Osteoblast (primary cell): Measurements from ENCODE around the gene CUX1. TPM values are rescaled to one million over a fixed set of nuclear protein-coding genes. Genes with fewer than 3 reads are reported as not detected.
A peak's percentile ranks its signal among the peaks of the same experiment; 100 is the strongest.

Experiments used
- DNase-seq: peaks from one replicate; pipeline ENCODE4 v3.0.0; 2011; ENCODE audit warnings: low spot score, mixed read lengths; ENCODE audit not compliant: insufficient read length; ENCODE audit errors: missing footprints
- H2AFZ ChIP-seq: 2 replicates; pipeline ENCODE4 v1.6.0; 2011; ENCODE audit warnings: mild to moderate bottlenecking, low read length
- H3K27ac ChIP-seq: 2 replicates; pipeline ENCODE4 v1.5.1; 2011; ENCODE audit warnings: mild to moderate bottlenecking, low read depth, low read length, moderate library complexity
- H3K27me3 ChIP-seq: 2 replicates; pipeline ENCODE4 v1.6.0; 2012; ENCODE audit warnings: mild to moderate bottlenecking, control low read depth, inconsistent platforms, low read length, moderate library complexity; ENCODE audit not compliant: insufficient read depth
- H3K36me3 ChIP-seq: 2 replicates; pipeline ENCODE4 v1.5.1; 2011; ENCODE audit warnings: mild to moderate bottlenecking, low read length, control low read depth, moderate library complexity; ENCODE audit not compliant: insufficient read depth
- H3K4me1 ChIP-seq: 2 replicates; pipeline ENCODE4 v1.5.1; 2011; ENCODE audit warnings: mild to moderate bottlenecking, low read length, control low read depth, moderate library complexity; ENCODE audit not compliant: insufficient read depth
- H3K4me2 ChIP-seq: 2 replicates; pipeline ENCODE4 v1.6.0; 2011; ENCODE audit warnings: mild to moderate bottlenecking, low read length; ENCODE audit not compliant: insufficient read depth
- H3K4me3 ChIP-seq: fragments of 200-600 bp; sonication (generic); 3 replicates; pipeline ENCODE4 v1.5.1; 2012; ENCODE audit warnings: mild to moderate bottlenecking, low read length, inconsistent platforms; ENCODE audit not compliant: insufficient read depth
- H3K79me2 ChIP-seq: 2 replicates; pipeline ENCODE4 v1.6.0; 2012; ENCODE audit warnings: mild to moderate bottlenecking, low read length, control low read depth, inconsistent platforms; ENCODE audit not compliant: insufficient read depth
- H3K9me3 ChIP-seq: 2 replicates; pipeline ENCODE4 v1.5.1; 2011; ENCODE audit warnings: low read depth, low read length, control low read depth
- H4K20me1 ChIP-seq: 2 replicates; pipeline ENCODE4 v1.6.0; 2012; ENCODE audit warnings: mild to moderate bottlenecking, low read length, control low read depth; ENCODE audit not compliant: insufficient read depth
- total RNA-seq: library from RNA; depleted of rRNA; stranded (reverse); fragments of >200 nt; gene quantifications from 2 replicates; pipeline ENCODE4 v1.2.3, GENCODE V29; 2012
- TF ChIP-seq, protein P1 (sequence below): IDR thresholded peaks from 2 replicates; pipeline ENCODE4 v1.5.1; 2011; ENCODE audit warnings: mild to moderate bottlenecking, low read depth, low read length, moderate library complexity; ENCODE audit errors: extremely low read depth

CUX1 gene
- total RNA-seq, 1 donor, result 41.6 TPM

DNA sequence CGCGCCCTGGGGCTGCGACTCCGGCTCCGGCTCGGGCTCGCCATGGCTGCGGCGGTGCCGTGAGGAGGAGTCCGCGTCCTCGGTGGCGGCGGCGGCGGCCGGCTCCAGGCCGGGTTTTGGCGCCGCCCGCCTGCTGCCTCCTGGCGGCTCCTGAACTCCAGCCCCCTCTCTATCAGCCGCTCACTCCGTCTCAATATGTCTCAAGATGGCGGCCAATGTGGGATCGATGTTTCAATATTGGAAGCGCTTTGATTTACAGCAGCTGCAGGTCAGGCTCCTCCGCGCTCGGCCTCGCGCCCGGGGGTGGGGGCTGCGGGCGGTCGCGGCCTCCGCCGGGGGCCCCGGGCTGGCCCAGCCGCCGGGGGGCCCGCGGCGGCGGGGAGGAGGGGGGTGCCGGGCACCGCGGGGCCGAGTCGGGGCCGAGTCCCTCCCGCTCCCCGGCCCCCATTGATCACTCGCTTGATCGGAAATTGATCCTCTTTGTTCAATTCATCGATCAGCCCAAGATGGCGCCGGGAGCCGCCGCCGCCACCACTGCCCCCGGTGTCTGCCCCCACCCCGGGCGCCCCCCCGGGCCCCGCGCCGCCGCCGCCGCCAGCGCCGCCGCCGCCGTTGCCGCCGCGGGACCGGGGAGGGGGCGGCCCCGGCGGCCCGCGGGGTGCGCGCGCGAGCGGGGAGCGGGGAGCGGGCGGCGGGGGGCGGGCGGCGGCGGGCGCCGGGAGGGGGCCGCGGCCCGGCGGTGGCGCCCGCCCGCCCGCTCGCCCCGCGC is 1.4 kb upstream of the CUX1 start:
- Histone ChIP-seq H3K27ac (peak overlapping the region; percentile 55), H3K4me1 (peaks cover 24% of the 10 kb centered on the region), H3K4me2 (no peak overlapping the region), H3K36me3 (no peaks in the 10 kb centered on the region), H3K4me3 (peak overlapping the region; percentile 77), H2AFZ (no peak overlapping the region), H4K20me1 (peaks cover 25% of the 10 kb centered on the region), H3K27me3 (peaks cover 6% of the 10 kb centered on the region), H3K9me3 (no peaks in the 10 kb centered on the region), H3K79me2 (peaks cover 38% of the 10 kb centered on the region)
- peak; percentile 100 for DNase-seq
- TF ChIP-seq, protein P1, sequence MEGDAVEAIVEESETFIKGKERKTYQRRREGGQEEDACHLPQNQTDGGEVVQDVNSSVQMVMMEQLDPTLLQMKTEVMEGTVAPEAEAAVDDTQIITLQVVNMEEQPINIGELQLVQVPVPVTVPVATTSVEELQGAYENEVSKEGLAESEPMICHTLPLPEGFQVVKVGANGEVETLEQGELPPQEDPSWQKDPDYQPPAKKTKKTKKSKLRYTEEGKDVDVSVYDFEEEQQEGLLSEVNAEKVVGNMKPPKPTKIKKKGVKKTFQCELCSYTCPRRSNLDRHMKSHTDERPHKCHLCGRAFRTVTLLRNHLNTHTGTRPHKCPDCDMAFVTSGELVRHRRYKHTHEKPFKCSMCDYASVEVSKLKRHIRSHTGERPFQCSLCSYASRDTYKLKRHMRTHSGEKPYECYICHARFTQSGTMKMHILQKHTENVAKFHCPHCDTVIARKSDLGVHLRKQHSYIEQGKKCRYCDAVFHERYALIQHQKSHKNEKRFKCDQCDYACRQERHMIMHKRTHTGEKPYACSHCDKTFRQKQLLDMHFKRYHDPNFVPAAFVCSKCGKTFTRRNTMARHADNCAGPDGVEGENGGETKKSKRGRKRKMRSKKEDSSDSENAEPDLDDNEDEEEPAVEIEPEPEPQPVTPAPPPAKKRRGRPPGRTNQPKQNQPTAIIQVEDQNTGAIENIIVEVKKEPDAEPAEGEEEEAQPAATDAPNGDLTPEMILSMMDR, result peak; percentile 4

DNA sequence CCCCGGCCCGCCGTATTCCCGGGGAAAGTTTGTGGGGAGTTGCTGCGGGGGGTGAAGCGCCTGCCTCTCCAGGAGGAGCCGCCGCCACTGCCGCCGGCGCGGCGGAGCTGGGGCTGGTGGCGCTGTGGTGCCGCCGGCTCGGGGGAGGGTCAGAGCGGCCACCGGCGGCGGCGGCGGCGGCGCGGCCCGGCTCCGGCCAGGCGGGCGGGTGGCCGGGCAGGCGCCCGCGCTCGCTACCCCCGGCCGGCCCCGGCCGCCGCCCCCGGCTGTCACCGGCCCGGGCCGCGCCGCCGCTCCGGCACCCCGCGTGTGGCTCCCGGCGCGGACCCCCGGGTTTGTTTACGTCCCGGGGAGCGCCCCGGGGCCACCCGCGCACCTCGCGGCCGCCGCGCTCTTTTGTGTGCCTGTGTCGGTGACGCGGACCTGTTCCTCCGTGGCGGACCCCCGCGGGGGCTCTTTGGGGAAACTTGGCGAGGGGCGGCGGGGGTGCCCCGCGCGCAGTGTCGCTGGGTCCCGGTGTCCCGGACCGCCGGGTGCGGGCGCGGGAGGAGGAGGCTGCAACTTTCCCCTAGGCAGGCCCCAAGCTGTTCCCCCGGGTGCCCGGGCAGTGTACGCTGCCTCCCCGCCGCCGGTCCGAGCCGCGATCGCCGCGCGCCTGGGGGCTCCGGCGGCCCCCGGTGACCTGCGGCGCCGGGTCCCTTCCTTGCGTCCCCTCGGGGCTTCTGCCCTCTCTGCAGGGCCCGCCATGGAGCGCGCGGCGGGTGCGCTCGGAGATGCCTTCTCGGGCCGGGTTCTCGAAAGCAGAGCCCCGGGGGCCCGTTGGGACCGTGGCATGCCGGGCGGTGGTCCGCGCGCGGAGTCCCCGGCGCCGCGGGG is 593 bp upstream of the CUX1 start:
- no peak overlapping the region for H2AFZ ChIP-seq
- peak; percentile 96 for DNase-seq

GRCh38 chr7:101818287-101819071 is 1.1 kb downstream of the CUX1 start:
- TF ChIP-seq, protein P1, result no peak
- no peak for DNase-seq
- no peaks in the 10 kb centered on the region for H3K9me3 ChIP-seq
- peak overlapping the region; percentile 11 for H3K4me3 ChIP-seq
- no peak overlapping the region for H2AFZ ChIP-seq
- no peaks in the 10 kb centered on the region for H3K36me3 ChIP-seq
- H4K20me1 ChIP-seq, result peaks cover 40% of the 10 kb centered on the region
- H3K4me1 ChIP-seq, result peaks cover 24% of the 10 kb centered on the region
- H3K79me2 ChIP-seq, result peaks cover 56% of the 10 kb centered on the region
- H3K27me3 ChIP-seq, result no peaks in the 10 kb centered on the region
- peak overlapping the region; percentile 81 for H3K4me2 ChIP-seq
- H3K27ac ChIP-seq, result peak overlapping the region; percentile 27

More for the DNA sequence above, 593 bp upstream of the CUX1 start:
- Histone ChIP-seq H3K4me3 (peak overlapping the region; percentile 78), H4K20me1 (peaks cover 25% of the 10 kb centered on the region), H3K4me2 (peak overlapping the region; percentile 81), H3K4me1 (peaks cover 24% of the 10 kb centered on the region), H3K36me3 (no peaks in the 10 kb centered on the region), H3K27ac (peak overlapping the region; percentile 12), H3K79me2 (peaks cover 41% of the 10 kb centered on the region), H3K27me3 (peaks cover 6% of the 10 kb centered on the region), H3K9me3 (no peaks in the 10 kb centered on the region)
- TF ChIP-seq, protein P1, result no peak
